Esophagus squamous epithelium (tissue), 4 donors: ENCODE measurements around the gene NID1.

Source experiments
- POLR2A ChIP-seq, 4 donors: fragments of 450-650 bp; IDR thresholded peaks; one replicate each; pipeline ENCODE4 v1.6.1; 2017; ENCODE audit warnings: antibody characterized with exemption in 4 of 4, mild to moderate bottlenecking in 4 of 4, moderate library complexity in 3 of 4
- TF ChIP-seq, protein P1 (sequence below), 6 experiments: fragments of 450-650 bp in 4 of 6; fragments of 200-600 bp in 2 of 6; sonication (generic) in 2 of 6; IDR thresholded peaks; one replicate each; pipeline ENCODE4 v1.5.1; 2016 to 2019; ENCODE audit warnings: antibody characterized with exemption in 6 of 6, mild to moderate bottlenecking in 4 of 6, moderate library complexity in 4 of 6

DNA sequence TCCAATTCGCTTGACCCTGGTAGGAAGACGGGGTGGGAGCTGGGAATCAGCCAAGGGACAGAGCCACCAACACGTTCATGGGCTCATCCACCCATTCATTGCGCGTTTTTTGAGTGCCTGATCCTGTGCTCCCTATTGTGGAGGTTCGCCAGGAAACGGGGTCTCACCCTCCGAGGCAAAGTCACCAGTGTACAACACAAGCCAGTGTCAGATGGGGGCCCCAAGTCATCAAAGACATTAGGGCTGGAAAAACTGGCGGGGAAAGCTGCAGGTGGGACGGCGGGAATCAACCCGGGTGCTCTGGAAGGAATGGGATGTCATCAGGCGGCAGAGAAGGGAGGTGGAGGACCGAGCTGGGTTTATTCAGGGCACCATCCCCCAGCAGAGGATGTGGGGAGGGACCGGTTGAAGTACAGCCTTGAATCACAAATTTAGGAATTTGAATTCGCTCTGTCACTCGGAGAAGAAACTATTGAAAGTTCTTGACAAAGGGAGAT, 667 bp upstream of the NID1 start:
- TF ChIP-seq, protein P1, sequence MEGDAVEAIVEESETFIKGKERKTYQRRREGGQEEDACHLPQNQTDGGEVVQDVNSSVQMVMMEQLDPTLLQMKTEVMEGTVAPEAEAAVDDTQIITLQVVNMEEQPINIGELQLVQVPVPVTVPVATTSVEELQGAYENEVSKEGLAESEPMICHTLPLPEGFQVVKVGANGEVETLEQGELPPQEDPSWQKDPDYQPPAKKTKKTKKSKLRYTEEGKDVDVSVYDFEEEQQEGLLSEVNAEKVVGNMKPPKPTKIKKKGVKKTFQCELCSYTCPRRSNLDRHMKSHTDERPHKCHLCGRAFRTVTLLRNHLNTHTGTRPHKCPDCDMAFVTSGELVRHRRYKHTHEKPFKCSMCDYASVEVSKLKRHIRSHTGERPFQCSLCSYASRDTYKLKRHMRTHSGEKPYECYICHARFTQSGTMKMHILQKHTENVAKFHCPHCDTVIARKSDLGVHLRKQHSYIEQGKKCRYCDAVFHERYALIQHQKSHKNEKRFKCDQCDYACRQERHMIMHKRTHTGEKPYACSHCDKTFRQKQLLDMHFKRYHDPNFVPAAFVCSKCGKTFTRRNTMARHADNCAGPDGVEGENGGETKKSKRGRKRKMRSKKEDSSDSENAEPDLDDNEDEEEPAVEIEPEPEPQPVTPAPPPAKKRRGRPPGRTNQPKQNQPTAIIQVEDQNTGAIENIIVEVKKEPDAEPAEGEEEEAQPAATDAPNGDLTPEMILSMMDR (IDR thresholded peaks at IDR 0.05): no peak
- TF ChIP-seq POLR2A (IDR thresholded peaks at IDR 0.05): no peak
